GM18868 (cell line): Measurements from ENCODE around the gene GALR1.
A peak's percentile ranks its signal among the peaks of the same experiment; 100 is the strongest.
"Not testable (repeated sequence)": the region's sequence is repeated elsewhere in the genome, so short reads cannot be mapped to it uniquely, and the experiment has no call there.

Experiments
- ATAC-seq: cut with Tn5 transposase; IDR thresholded peaks from one replicate; pipeline ENCODE4 v1.9.1; 2021; ENCODE audit warnings: mild to moderate bottlenecking, moderate library complexity; ENCODE audit not compliant: unreplicated experiment

The GALR1 gene

GRCh38 chr18:77249569-77250500 is at the start of gene GALR1:
GALR1 (plus strand) TSS chr18:77249848; CDS start chr18:77250549, 701 bp downstream.
- no peak for ATAC-seq

- ATAC-seq: no peak
These were observed 48.1 kb upstream of the GALR1 start for GRCh38 chr18:77201506-77201905.

GRCh38 chr18:77202329-77202728 is 47.3 kb upstream of the GALR1 start:
- ATAC-seq: no peak

- ATAC-seq: no peak
These were observed 46.6 kb upstream of the GALR1 start for GRCh38 chr18:77203071-77203470.

- ATAC-seq: no peak
These were observed 45.8 kb upstream of the GALR1 start for GRCh38 chr18:77203851-77204250.

- ATAC-seq: no peak
These were observed 43.9 kb upstream of the GALR1 start for GRCh38 chr18:77205769-77206168.

- no peak for ATAC-seq
These were observed 42.8 kb upstream of the GALR1 start for GRCh38 chr18:77206676-77207374.

GRCh38 chr18:77207540-77207939 is 42.1 kb upstream of the GALR1 start:
- peak; percentile 64 for ATAC-seq

- peak; percentile 79 for ATAC-seq
These were observed 40.7 kb upstream of the GALR1 start for GRCh38 chr18:77208964-77209363.

GRCh38 chr18:77209587-77209986 is 40.1 kb upstream of the GALR1 start:
- ATAC-seq: no peak

GRCh38 chr18:77210249-77210648 is 39.4 kb upstream of the GALR1 start:
- ATAC-seq: no peak

GRCh38 chr18:77218642-77219041 is 31.0 kb upstream of the GALR1 start:
- no peak for ATAC-seq

- ATAC-seq: no peak
These were observed 28.9 kb upstream of the GALR1 start for GRCh38 chr18:77220726-77221125.

- no peak for ATAC-seq
These were observed 27.2 kb upstream of the GALR1 start for GRCh38 chr18:77222464-77222863.

- ATAC-seq: peak; percentile 47
These were observed 26.4 kb upstream of the GALR1 start for GRCh38 chr18:77223221-77223639.

- no peak for ATAC-seq
These were observed 26.0 kb upstream of the GALR1 start for GRCh38 chr18:77223653-77224052.

GRCh38 chr18:77230645-77231044 is 19.0 kb upstream of the GALR1 start:
- ATAC-seq: no peak

GRCh38 chr18:77234504-77235365 is 14.9 kb upstream of the GALR1 start:
- no peak for ATAC-seq

- not testable (repeated sequence) for ATAC-seq
These were observed 10.4 kb upstream of the GALR1 start for GRCh38 chr18:77239285-77239684.

- no peak for ATAC-seq
These were observed 627 bp upstream of the GALR1 start for GRCh38 chr18:77248873-77249568.
